HEK293T (cell line): ENCODE measurements around the gene PNPO.

ENCODE experiments used
- CTCF ChIA-PET: fragments of 350-600 bp; formaldehyde crosslinking; extraction: SDS; loops from one replicate; lab custom pipeline; 2021; ENCODE audit warnings: antibody characterized with exemption, inconsistent platforms; lab: Yijun Ruan, JAX
- POLR2A ChIA-PET: fragments of 350-600 bp; formaldehyde crosslinking; extraction: SDS; loops from one replicate; lab custom pipeline; 2020; ENCODE audit warnings: antibody characterized with exemption, inconsistent platforms; lab: Yijun Ruan, JAX
- DNase-seq: peaks from one replicate; pipeline ENCODE4 v3.0.0; 2012; ENCODE audit warnings: mixed read lengths; ENCODE audit errors: extremely low spot score
- ARNT ChIP-seq: fragments of 450-650 bp; IDR thresholded peaks from 2 replicates; pipeline ENCODE4 v1.6.1; 2017; ENCODE audit warnings: mild to moderate bottlenecking
- BHLHE40 ChIP-seq: fragments of 450-650 bp; IDR thresholded peaks from 2 replicates; pipeline ENCODE4 v1.6.1; 2016; ENCODE audit warnings: mild to moderate bottlenecking, moderate library complexity, borderline replicate concordance
- CTBP1 ChIP-seq: fragments of 450-650 bp; IDR thresholded peaks from 2 replicates; pipeline ENCODE4 v1.6.1; 2016; ENCODE audit warnings: borderline replicate concordance
- ELF4 ChIP-seq: fragments of 450-650 bp; IDR thresholded peaks from 2 replicates; pipeline ENCODE4 v1.6.1; 2017; ENCODE audit warnings: antibody characterized with exemption
- FOXA1 ChIP-seq: fragments of 450-650 bp; IDR thresholded peaks from 2 replicates; pipeline ENCODE4 v1.6.1; 2016; ENCODE audit warnings: mild to moderate bottlenecking
- FOXK2 ChIP-seq: fragments of 450-650 bp; IDR thresholded peaks from 2 replicates; pipeline ENCODE4 v1.6.1; 2016; ENCODE audit warnings: mild to moderate bottlenecking
- FOXM1 ChIP-seq: fragments of 450-650 bp; IDR thresholded peaks from 2 replicates; pipeline ENCODE4 v1.6.1; 2017; ENCODE audit warnings: mild to moderate bottlenecking, borderline replicate concordance
- HDGF ChIP-seq: fragments of 450-650 bp; IDR thresholded peaks from 2 replicates; pipeline ENCODE4 v1.6.1; 2017; ENCODE audit warnings: antibody characterized with exemption, borderline replicate concordance
- L3MBTL2 ChIP-seq: fragments of 450-650 bp; conservative IDR thresholded peaks from 2 replicates; pipeline ENCODE4 v1.6.1; 2016; ENCODE audit warnings: mild to moderate bottlenecking
- LEF1 ChIP-seq: fragments of 450-650 bp; IDR thresholded peaks from 2 replicates; pipeline ENCODE4 v1.6.1; 2017; ENCODE audit warnings: mild to moderate bottlenecking, borderline replicate concordance
- NFRKB ChIP-seq: fragments of 450-650 bp; IDR thresholded peaks from 2 replicates; pipeline ENCODE4 v1.6.1; 2016; ENCODE audit warnings: mild to moderate bottlenecking, moderate library complexity
- PKNOX1 ChIP-seq: fragments of 450-650 bp; IDR thresholded peaks from 2 replicates; pipeline ENCODE4 v1.6.1; 2016
- SP1 ChIP-seq: fragments of 450-650 bp; IDR thresholded peaks from 2 replicates; pipeline ENCODE4 v1.6.1; 2017
- SUZ12 ChIP-seq: fragments of 450-650 bp; IDR thresholded peaks from 2 replicates; pipeline ENCODE4 v1.6.1; 2016; ENCODE audit warnings: mild to moderate bottlenecking
- TARDBP ChIP-seq: fragments of 450-650 bp; IDR thresholded peaks from 2 replicates; pipeline ENCODE4 v1.6.1; 2016
- ZNF384 ChIP-seq: fragments of 450-650 bp; IDR thresholded peaks from 2 replicates; pipeline ENCODE4 v1.6.1; 2016

PNPO gene

GRCh38 chr17:47949946-47950345 lies 8.6 kb downstream of the PNPO start:
- CTCF ChIA-PET = interaction anchor here (0.6 to 3.6 kb wide), 13 partner anchors 8 to 71 kb away, joined by 3 to 25 read pairs (median 3); partner anchors contain the start of genes CDK5RAP3, PNPO and PRR15L
- DNase-seq = no peak
- POLR2A ChIA-PET = interaction anchor here (0.7 to 4.3 kb wide), 5 partner anchors 8 to 54 kb away, joined by 3 to 28 read pairs (median 3); partner anchors contain the start of genes CDK5RAP3, PNPO and SP2
- TF ChIP-seq NFRKB (no peak), HDGF (no peak), LEF1 (no peak), FOXK2 (no peak), TARDBP (no peak), SP1 (no peak), FOXA1 (no peak)

GRCh38 chr17:47950448-47950847 lies 9.1 kb downstream of the PNPO start:
- TF ChIP-seq BHLHE40 = no peak
- no peak for TF ChIP-seq FOXM1
- TF ChIP-seq ELF4 = no peak
- TF ChIP-seq LEF1 = no peak
- TF ChIP-seq FOXA1 = no peak
- no peak for TF ChIP-seq HDGF
- no peak for TF ChIP-seq L3MBTL2
- no peak for TF ChIP-seq TARDBP
- TF ChIP-seq ZNF384 = no peak
- no peak for TF ChIP-seq SP1
- no peak for TF ChIP-seq CTBP1
- TF ChIP-seq ARNT = no peak
- no peak for TF ChIP-seq FOXK2
- TF ChIP-seq NFRKB = no peak
- no peak for TF ChIP-seq PKNOX1
- no peak for TF ChIP-seq SUZ12
- no peak for DNase-seq
- ChIA-PET CTCF (interaction anchor here (0.6 to 3.6 kb wide), 9 partner anchors 9 to 71 kb away, joined by 3 to 25 read pairs (median 3); partner anchors contain the start of genes CDK5RAP3 and PNPO), POLR2A (interaction anchor here (0.7 to 4.3 kb wide), 5 partner anchors 9 to 55 kb away, joined by 3 to 28 read pairs (median 3); partner anchors contain the start of genes CDK5RAP3, PNPO and SP2)

GRCh38 chr17:47952171-47953021 lies 11.0 kb downstream of the PNPO start:
- ChIA-PET CTCF (no interaction called here), POLR2A (interaction anchor here (0.9 to 4.3 kb wide), 2 partner anchors 11 to 18 kb away, joined by 4 to 28 read pairs; partner anchors contain the start of gene PNPO)
- DNase-seq = no peak
- TF ChIP-seq FOXK2 (no peak), HDGF (no peak), SUZ12 (no peak), NFRKB (no peak), ZNF384 (no peak), CTBP1 (no peak), ELF4 (no peak), PKNOX1 (no peak), L3MBTL2 (no peak), FOXA1 (no peak), TARDBP (no peak), SP1 (no peak), BHLHE40 (no peak), LEF1 (no peak)

- POLR2A ChIA-PET = interaction anchor here (1.4 to 1.7 kb wide), 2 partner anchors 12 to 17 kb away, joined by 4 to 8 read pairs; partner anchors contain the start of genes CDK5RAP3 and PNPO
- CTCF ChIA-PET = interaction anchor here (0.6 to 1.9 kb wide), 3 partner anchors 9 to 741 kb away, joined by 3 to 6 read pairs (median 3); no protein-coding TSS in a partner anchor
- TF ChIP-seq BHLHE40 = no peak
- no peak for DNase-seq
These were observed 12.5 kb downstream of the PNPO start for GRCh38 chr17:47953909-47954308.

GRCh38 chr17:47955497-47956461 lies 14.4 kb downstream of the PNPO start:
- CTCF ChIA-PET = interaction anchor here (0.7 to 3.2 kb wide), 6 partner anchors 9 to 115 kb away, joined by 3 to 16 read pairs (median 4); partner anchors contain the start of genes PNPO and SCRN2
- TF ChIP-seq HDGF (no peak), FOXA1 (no peak), SUZ12 (no peak), FOXM1 (no peak), NFRKB (no peak), CTBP1 (no peak), ZNF384 (no peak), PKNOX1 (no peak), LEF1 (no peak), SP1 (no peak), BHLHE40 (no peak), FOXK2 (no peak), TARDBP (no peak), ARNT (no peak), L3MBTL2 (no peak), ELF4 (no peak)
- POLR2A ChIA-PET = interaction anchor here (0.9 to 3.0 kb wide), 4 partner anchors 9 to 16 kb away, joined by 3 to 14 read pairs (median 8); partner anchors contain the start of genes CDK5RAP3 and PNPO
- DNase-seq = no peak
